Epithelial cell of alveolus of lung (primary cell): ENCODE measurements around the gene NPIPB8. TPM values are rescaled to one million over a fixed set of nuclear protein-coding genes. Genes with fewer than 3 reads are reported as not detected.

ENCODE experiments used
- total RNA-seq: library from RNA; depleted of rRNA; stranded (reverse); fragments of >200 nt; gene quantifications from 2 replicates; pipeline ENCODE4 v1.2.1, GENCODE V29; 2015

NPIPB8 gene
- total RNA-seq: not detected in 2 replicates

DNA sequence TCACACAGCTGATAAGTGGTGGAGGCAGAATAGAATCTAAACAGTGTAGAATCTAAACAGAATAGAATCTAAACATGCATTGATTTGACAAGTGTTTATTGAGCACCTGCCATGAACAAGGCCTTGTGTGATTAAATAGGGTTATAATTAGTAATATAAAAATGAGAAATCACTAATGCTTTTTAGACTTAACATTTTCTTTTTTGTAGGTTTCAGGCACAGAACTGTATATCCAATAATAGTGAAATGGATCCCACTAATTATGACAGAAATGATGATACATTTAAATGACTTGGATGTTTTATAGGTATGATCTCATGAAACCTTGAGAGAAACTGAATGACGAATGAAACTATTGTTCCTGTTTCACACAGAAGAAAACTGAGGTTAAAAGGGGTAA, at the start of gene NPIPB8:
TSS of gene NPIPB8 (plus strand) at position 301 of the 400 bp plus-strand sequence. CDS start 296 bp downstream, outside the sequence.

DNA sequence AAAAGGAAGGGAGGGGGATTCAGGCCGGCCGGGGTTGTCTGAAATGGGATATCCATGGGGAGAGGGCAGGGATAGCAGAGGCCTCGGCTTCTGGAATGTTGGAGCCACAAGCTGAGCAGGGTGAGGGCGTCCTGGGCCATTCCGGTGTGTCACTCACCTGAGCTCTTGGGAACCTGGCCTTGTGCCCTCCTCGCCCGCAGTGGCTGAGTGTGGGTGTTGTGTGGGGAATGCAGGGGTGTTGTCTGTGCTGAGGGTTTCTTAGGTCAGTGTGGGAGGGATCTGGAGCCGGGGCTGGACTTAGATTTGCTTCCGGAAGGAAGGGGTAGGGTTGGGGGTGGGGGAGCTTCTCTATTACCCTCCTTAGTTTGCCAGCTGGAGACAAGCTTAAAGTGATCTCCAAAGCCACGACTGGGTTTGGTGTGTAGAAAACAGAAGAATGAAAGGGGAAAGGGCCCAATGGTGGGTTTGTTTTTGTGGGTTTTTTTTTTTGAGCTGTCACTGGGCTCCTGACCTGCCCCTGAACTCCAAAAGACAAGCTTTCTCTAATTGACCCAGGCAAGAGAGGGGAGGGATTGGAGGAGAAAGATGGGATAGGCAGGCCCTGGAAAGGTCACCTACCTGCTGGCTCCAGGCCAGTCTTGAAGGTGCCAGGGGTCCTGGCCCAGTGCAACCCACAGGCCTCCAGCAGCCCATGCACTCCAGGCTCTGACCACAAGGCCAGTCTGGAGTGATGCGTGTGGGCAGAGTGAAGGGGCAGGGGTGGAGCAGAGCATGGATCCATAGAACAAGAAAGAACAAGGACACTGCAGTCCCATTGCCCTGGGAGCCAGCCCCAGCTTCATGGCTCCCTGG, 40.8 kb upstream of the NPIPB8 start, which contains the start of gene SULT1A2:
TSS of gene SULT1A2 (minus strand) at position 211 of the 852 bp plus-strand sequence. CDS start 1,120 bp downstream, outside the sequence.

DNA sequence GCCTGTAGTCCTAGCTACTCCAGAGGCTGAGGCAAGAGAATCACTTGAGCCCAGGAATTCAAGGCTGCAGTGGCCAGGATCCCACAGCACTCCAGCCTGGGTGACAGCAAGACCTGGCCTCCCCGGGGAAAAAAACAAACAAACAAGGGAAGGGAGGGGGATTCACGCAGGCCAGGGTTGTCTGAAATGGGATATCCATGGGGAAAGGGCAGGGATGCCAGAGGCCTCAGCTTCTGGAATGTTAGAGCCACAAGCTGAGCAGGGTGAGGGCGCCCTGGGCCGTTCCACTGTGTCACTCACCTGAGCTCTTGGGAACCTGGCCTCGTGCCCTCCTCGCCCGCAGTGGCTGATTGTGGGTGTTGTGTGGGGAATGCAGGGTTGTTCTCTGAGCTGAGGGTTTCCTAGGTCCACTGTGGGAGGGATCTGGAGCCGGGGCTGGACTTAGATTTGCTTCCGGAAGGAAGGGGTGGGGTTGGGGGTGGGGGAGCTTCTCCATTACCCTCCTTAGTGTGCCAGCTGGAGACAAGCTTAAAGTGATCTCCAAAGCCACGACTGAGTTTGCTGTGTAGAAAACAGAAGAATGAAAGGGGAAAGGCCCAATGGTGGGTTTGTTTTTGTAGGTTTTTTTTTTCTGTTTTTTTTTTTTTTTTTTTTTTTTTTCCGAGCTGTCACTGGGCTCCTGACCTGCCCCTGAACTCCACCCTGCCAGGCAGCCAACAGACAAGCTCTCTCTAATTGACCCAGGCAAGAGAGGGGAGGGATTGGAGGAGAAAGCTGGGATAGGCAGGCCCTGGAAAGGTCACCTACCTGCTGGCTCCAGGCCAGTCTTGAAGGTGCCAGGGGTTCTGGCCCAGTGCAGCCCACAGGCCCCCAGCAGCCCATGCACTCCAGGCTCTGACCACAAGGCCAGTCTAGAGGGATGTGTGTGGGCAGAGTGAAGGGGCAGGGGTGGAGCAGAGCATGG, 28.0 kb upstream of the NPIPB8 start, which contains the start of gene SULT1A1:
TSS of gene SULT1A1 (minus strand) at position 414 of the 964 bp plus-strand sequence. CDS start 1,189 bp downstream, outside the sequence.

Other genes starting within 250 kb of the NPIPB8 start
- gene EIF3CL, start 234.2 kb upstream of the NPIPB8 start, total RNA-seq: 87.5 and 221 TPM in 2 replicates
- not detected in 2 replicates for gene NPIPB7, start 165.7 kb upstream of the NPIPB8 start, total RNA-seq
- 14.0 and 23.6 TPM in 2 replicates for gene CLN3, start 146.0 kb upstream of the NPIPB8 start, total RNA-seq
- not detected in 2 replicates for gene APOBR, start 143.4 kb upstream of the NPIPB8 start, total RNA-seq
- gene IL27, start 131.2 kb upstream of the NPIPB8 start, total RNA-seq: not detected in 2 replicates
- gene NUPR1, start 99.1 kb upstream of the NPIPB8 start, total RNA-seq: 12.8 and 21.2 TPM in 2 replicates
- 10.7 and 16.4 TPM in 2 replicates for gene SGF29, start 84.1 kb upstream of the NPIPB8 start, total RNA-seq
- gene SULT1A2, start 41.0 kb upstream of the NPIPB8 start, total RNA-seq: 0.52 and 0.72 TPM in 2 replicates
- 0.96 and 3.6 TPM in 2 replicates for gene SULT1A1, start 28.0 kb upstream of the NPIPB8 start, total RNA-seq
- 171 and 244 TPM in 2 replicates for gene EIF3C, start 73.4 kb downstream of the NPIPB8 start, total RNA-seq
- gene NPIPB9, start 113.7 kb downstream of the NPIPB8 start, total RNA-seq: 0.24 TPM in 1 of 2 replicates, not detected in the other
- 79.3 and 130 TPM in 2 replicates for gene ATXN2L, start 184.9 kb downstream of the NPIPB8 start, total RNA-seq
- gene TUFM, start 208.3 kb downstream of the NPIPB8 start, total RNA-seq: 157 and 179 TPM in 2 replicates
- 17.7 and 37.1 TPM in 2 replicates for gene SH2B1, start 225.8 kb downstream of the NPIPB8 start, total RNA-seq
- gene ATP2A1, start 240.4 kb downstream of the NPIPB8 start, total RNA-seq: 0.65 and 2.2 TPM in 2 replicates